ENCODE data around the gene HK3.

HK3 gene

DNA sequence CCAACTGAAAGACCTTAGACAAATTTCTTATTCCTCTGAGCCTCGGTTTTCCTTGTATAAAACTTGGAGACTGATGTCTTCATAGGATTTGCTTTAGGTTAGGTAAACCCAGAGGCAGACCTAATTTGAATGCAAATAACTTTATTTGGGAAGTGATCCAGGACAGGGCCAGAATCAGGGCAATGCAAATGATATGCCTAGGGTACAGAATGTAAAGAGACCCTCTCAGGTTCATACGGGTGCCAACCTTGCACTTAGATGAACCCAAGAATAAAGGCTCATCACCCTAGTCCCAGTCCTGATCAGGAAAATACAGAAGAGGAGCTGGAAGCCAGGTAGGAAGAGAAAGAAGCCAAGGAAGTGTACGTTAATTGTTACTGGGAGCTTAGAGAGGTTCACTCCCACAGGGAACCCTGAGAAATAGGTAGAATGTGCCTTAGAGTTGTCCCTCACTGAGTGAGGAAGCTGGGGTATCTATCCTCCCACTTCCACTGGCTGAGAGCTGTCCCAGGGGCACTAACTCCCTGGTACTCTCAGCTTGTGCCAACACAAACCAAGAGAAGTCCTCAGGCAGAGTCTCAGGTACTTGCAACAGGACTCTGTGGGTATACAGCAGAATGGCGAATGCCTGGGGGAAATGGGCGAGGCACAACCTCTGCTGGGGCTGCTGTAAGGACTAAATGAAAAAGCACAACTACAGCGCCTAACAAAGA is 3.1 kb upstream of the HK3 start:
- no peak for DNase-seq (ENCODE audit: low read depth in 2 of 2)

DNA sequence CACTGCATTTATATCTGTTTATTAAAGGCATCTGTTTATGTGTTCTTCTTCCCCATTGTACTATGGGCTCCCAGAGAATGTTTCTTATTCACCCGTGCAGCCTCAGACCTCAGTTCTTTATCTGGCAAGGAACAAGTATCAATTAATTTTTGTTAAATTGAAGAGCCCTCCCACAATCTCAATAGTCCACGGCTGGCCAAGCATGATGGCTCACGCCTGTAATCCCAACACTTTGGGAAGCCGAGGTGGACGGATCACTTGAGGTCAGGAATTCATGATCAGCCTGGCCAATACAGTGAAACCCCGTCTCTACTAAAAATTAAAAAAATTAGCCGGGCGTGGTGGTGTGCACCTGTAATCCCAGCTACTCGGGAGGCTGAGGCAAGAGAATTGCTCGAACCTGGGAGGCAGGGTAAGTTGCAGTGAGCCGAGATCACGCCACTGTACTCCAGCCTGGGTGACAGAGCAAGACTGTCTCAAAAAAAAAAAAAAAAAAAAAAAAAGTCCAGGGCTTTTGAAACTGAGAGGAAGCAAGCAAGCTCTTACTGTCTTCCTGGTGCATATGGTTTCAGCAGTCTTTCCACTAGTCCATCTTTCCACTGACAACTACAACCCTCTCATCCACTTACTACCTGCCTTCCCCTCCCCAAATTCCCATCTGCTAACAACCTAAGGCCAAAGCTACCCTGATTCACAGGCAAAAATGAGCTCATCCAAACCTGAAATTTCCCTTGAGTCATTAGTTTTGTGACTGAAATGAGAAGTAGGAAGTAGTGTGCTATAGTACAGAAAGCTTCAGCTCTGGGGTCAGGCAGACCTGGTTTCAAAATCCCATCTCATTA is 2.3 kb upstream of the HK3 start:
- DNase-seq (ENCODE audit: low read depth in 2 of 2), result no peak

DNA sequence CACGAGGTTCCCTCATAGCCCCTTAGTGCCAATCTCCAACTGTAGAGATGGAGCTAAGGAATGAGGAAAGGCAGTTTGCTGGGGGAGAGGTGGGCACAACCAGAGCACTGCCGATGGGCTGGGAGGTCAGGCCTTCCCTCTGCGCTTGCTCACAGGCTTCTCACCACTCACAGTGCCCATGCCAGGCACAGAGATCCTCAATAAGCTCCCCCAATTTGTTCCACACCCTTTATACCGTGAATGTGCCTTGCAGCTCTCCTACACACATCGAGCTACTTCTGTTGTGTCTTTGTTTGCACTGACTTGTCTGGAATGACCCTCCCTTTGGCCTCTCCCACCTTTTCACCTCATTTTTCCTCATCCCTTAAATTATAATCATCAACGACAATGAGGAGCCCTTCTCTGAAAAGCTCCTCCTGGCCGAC is 1.6 kb upstream of the HK3 start:
- no peak for DNase-seq (ENCODE audit: low read depth in 2 of 2)

DNA sequence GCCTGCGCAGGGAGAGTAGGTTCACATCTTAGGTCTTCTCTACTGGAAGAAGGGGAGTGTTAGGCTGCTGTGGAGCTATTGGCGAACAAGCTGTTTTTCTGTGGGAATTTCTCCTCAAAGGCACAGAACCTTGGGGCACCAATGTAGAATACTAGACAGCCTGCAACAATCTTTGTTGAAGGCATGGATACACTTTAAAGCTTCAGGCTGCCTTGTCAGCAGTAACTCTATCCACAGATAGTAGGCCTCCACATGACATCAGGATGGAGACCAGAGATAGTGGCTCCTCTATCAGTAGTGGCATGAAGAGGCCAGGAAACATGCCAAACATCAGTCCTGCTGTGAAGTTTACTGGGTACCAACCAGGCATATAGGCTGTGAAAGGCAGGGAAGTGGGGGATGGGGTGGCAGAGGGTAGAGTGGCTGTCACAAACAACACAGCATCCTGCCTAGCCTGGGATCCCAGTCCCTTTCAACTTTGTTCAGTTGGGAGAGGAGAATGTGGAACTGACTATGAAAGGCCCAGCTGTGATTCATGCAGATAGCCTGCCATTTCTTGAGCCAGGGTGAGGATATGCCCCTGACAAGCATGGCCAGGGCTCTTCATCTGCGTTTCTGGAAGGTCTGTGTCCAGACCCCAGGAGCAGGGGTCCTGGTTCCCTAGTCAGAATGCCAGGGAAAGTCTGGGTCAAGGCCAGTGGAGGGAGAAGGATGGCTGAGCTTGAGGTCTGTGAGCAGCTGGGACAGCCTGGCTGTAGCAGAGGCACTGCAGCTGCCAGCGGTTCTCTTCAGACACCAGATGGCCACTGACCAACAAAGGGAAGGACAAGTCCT is 1.0 kb upstream of the HK3 start:
- no peak for DNase-seq (ENCODE audit: low read depth in 2 of 2)

DNA sequence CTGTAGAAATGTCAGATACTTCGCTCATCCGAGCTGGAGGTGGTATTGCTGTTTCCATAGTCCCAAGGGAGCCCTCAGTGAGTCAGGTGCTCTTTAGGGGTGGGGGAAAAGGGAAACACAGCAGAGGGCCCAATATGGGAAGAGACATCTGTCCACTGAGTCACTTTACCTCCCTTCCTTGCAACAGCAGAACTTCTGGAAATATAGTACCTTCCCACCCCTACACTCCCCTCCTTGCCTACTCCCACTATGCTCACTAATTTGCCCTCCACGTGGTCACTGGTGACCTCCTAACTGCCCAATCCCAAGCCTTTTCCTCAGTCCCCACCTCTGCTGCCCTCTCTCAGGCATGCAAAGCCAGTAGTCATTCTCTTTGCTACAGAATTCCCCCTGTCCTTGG is 1.9 kb downstream of the HK3 start:
- no peak for DNase-seq (ENCODE audit: low read depth in 2 of 2)

DNA sequence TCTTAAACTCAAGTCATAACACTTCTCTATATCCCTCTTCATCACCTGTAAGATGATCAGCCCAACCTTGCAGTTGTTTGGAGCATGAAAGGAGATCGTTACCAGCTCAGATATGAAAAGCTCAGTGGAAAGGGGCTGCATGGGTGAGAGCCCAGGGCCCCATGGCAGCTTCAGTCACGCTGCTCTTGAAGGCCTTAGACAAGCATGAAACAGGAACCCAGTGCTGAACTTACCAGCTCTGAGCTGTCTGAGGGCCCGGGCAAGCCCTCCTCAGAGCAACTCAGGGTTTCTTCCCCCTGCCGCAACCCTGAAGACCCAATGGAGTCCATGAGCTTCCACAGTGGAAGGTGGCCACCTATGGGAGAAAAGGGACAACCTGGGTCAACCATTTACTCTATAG is 3.3 kb downstream of the HK3 start:
- no peak for DNase-seq (ENCODE audit: low read depth in 2 of 2)

DNA sequence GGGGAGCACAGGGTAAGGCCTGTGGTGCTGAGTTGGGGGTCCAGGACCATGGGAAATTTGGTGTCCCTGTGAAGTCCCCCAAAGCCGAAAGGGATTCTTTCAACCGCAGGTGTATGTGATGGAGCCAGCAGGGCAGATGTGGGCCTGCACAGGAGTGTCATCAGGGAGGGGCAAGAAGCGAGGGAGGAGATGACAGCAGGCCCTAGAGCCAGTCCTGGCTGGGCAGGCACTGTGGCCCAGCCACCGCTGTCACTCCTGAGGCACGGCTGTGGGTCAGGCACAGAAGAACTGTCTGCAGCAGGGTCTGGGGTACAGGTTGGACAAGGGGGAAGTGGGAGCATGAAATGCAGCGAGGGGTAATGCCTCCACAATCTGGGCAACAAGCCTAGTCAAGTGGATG is 4.8 kb downstream of the HK3 start:
- no peak for DNase-seq (ENCODE audit: low read depth in 2 of 2)

DNA sequence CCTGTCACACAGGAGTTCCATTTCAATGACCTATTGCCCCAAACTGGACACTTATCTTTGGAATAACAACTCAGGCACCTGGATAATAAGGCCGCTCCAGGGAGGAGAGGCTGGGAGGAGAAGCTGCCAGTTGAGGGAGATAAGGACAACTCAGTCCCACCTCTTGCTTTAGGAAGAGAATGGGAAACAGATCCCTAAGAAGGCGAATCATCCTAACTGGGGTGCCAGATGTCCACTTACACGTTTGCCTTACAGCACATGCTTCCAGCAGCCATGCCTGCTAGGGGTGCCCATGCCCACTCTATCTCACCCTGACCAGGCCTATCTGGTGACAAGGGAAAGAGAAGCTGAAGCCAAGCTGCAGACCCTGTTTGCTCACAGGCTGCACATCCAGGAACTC is 6.5 kb downstream of the HK3 start:
- no peak for DNase-seq (ENCODE audit: low read depth in 2 of 2)

DNA sequence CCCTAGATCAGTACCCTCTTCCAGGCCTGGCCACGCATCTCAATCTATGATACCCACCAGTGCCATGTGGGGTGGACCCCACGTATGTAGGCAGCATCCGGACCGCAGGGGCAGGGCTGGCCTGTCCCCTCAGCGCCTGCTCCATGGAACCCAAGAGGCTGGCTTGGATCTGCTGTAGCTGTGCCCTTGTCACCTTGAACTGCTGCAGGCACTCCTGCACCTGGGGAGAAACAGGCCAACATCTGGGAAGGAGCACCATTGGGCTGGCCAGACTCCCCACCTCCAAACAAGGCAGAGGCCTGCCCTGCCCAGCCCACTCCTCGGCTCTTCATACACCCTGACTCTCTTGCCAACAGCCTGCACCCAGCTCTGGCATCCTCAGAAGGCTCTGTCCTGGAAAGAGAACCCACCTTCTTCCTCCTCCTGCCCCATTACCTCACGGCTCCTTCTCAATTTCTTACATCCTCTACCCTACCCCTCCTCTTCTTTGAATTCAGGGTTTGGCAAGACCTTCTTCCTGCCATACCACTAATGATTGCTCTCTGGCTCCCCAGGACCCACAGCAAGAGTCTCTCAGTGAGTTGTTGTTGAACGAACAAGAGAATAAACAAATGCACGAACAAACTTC is 7.7 kb downstream of the HK3 start:
- no peak for DNase-seq (ENCODE audit: low read depth in 2 of 2)

DNA sequence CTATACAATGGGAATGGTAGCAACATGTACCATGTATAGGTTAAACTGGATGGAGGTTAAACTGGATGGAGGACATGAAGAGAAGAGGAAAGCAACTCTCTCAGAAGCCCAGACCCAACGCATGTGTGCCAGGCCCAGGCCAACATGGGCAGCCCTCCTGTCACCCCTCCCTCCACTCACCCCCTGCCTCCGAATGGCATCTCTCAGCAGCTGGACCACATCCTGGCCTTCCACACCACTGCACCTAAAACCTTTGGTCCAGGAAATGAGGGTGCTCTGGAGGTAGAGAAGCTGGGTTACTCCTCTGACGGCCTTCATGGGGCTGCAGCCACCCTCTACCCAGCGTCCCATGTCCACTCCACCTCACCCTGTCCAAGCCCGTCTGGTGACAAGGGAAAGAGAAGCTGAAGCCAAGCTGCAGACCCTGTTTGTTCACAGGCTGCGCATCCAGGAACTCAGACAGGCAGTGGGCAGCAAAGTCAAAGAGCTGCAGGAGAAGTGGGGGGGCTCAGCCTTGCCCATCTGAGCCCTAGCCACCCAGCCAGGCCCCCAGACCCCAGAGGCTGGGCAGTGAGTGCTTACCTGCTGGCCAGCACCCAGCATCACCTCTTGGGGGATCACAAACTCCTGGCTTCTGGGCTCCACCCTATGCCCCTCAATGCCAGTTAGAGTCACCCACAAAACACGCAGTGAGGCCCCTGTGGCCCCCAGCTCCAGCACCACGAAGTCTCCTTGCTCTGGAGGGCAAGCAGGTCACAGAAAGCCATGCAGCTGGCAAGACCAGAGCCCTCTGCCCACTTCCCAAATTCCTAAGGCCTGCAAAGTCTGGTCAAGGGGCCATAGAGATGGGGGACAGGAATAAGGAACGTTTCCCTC is 8.5 kb downstream of the HK3 start:
- DNase-seq (ENCODE audit: low read depth in 2 of 2), result no peak

DNA sequence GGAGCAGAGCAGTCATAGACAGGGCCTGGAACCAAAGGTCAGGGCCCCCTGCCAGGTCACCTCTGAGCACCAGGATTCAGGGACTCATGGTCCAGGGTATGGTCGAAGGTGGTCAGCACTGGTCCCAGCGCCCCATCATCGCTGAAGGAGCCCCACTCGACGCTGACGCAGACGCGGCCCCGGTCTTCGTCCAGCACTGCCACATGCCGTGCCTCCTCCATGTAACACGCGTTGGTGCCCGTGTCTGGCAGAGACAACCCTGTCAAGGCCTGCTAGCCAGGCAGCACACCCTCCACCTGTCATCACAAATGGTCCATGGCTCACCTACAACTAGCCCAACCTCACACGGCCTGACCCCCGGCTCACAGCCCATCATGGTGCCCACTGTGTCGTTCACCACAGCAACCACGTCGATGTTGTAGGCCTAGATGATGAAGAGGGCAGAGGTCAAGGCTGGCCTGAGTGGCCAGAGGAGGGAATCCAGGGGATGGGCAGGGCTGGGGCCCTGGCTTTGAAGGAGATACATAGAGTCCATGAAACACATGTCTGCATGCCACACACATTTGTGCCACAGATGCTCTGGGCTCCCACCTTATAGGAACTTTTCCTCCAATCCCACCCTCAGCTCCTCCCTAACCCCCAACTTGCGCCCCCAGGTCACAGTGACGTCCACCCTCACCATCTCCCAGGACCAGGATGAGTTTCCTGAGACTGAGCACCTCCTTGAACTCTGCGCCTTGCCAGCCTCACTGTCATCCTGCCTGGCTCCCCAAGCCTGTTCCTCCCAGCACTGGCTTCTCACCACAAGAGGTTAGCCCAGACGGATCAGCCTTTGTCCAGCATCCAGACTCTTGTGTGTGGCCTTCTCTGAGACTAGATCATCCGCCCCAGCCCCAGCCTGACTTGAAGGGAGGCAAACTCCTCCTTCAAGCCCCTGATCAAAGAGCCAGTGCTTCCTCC is 9.5 kb downstream of the HK3 start:
- no peak for DNase-seq (ENCODE audit: low read depth in 2 of 2)

DNA sequence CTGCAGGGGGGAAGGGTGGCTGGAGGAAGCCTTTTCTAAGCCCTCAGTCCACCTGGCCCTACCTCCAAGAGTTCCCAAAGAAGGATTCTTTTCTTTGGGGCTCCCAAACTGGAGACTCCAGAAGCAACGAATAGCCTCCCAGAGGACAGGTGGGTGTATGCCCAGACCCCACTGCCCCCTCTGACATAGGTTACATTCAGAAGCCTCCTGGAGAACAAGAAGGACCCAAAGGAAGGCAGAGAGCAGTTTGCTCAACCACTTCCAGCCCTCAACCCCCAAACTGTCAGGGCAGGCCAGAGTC is 10.3 kb downstream of the HK3 start:
- no peak for DNase-seq (ENCODE audit: low read depth in 2 of 2)

DNA sequence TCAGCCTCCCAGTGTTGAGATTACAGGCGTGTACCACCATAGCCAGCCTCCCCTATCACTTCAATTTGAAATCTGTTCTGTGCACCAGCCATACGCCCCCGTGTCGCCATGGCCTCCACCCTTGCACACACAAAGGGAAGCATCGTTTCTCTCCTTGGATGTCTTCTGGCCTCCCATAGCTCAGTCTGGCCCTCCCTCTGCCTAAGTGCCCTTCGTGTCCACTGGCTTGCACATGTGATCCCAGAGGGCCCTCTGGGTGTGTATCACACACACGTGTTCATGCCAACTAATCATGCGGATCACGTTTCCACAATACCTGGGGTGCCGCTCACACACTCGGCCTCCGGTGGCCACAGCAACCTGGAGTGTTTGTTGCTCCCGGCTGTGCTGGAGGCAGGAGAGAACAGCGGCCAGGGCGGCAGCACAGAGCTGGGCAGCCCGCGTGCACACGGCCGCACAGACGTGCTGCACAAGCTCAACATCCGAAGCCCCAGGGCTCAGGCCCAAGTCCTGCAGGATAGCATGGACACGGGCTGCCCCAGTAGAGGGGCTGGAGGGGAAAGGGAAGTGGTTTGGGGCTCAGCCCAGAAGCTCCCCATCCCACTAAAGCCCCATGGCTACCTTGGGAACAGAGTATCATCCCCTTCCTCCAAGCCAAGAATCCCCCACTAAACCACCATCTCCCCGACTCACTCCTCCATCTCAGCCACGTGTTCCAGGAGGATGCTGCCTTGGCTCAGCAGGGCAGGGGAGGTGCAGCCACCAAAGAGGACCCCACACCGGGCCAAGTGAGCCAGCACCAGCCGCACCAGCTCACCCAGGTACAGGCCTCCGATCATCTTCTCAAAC is 10.9 kb downstream of the HK3 start:
- no peak for DNase-seq (ENCODE audit: low read depth in 2 of 2)

DNA sequence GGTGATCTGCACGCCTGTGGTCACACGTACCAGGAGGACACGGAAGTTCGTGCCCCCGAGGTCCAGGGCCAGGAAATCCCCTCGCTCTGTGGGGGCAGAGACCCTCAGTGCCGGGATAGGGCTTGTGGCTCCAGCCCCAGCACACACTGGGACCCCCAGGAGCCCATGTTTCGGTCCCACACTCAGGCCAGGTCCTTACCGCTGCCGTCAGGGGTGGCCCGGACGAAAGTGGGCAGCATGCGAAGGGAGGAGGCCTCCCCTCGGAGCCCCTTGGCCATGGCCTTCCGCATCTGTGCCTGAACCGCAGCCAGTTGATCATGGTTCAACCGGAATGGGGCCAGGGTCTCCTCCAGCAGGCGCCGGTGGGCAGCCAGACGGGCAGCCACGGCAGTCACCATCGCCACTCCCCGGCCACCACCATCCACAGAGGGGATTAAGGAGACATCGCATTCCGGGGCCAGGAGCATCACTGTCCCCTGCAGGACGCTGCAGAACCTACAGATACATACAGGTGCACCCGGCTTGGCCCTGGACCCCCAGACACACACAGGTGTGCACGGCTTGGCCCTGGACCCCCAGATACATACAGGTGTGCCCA is 11.8 kb downstream of the HK3 start:
- no peak for DNase-seq (ENCODE audit: low read depth in 2 of 2)

DNA sequence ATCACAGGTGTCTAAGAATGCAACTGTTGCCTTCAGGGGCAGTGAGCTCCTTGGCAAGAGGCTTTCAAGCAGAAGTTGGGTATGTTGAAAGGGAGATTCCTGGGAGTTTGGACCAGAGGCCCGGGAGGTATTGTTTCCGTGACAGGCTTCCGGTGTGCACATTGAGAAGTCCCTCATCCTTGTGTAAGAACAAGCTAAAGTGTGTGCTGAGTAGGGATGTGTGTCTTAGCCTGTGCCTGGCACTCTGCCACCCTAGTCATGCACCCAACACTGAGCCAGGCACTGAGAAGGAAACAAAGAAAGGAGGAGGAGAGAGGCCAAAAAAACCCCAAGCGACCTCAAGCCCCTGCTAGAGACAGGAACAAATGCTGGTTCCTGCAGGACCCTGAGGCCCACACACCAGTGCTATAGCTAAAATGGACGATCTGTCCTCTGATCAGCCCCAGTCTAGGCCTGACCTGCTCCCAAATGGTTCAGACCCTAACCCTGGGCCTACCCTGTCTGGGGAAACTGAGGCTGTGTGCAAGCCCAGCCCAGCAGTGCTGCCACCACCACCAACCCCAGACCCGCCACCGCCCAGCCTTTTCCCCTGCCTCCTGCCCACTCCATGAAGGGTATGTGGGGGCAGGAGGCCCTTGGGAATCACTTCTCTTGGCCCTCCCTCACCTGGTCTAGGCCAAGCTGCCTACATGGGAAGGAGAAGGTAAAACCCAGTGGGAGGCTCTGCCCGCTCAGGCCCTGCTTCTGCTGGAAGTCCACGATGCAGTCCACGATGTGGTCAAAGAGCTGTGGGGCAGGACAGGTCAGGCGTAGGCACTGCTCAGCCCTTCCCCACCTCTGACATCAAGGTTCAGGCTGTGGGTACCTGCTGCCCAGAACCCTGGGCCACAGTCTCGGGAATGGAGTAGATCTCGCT is 12.6 kb downstream of the HK3 start:
- DNase-seq (ENCODE audit: low read depth in 2 of 2), result no peak

DNA sequence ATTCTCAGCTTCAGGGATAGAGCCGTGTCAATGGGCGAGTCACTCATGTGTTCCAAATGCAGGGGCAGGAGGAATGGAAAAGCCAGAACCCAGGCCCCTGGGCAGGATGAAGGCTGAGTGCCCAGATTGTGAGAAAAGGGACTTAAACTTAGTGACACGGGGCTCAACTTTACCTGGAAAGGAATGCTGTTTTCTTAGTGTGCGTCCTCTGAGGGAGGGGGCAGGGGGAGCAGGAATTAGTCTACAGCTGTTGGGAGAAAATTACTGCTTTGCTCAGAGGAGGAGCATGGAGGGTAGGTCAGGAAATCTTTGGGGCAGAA is 14.6 kb downstream of the HK3 start:
- DNase-seq (ENCODE audit: low read depth in 2 of 2), result no peak

DNA sequence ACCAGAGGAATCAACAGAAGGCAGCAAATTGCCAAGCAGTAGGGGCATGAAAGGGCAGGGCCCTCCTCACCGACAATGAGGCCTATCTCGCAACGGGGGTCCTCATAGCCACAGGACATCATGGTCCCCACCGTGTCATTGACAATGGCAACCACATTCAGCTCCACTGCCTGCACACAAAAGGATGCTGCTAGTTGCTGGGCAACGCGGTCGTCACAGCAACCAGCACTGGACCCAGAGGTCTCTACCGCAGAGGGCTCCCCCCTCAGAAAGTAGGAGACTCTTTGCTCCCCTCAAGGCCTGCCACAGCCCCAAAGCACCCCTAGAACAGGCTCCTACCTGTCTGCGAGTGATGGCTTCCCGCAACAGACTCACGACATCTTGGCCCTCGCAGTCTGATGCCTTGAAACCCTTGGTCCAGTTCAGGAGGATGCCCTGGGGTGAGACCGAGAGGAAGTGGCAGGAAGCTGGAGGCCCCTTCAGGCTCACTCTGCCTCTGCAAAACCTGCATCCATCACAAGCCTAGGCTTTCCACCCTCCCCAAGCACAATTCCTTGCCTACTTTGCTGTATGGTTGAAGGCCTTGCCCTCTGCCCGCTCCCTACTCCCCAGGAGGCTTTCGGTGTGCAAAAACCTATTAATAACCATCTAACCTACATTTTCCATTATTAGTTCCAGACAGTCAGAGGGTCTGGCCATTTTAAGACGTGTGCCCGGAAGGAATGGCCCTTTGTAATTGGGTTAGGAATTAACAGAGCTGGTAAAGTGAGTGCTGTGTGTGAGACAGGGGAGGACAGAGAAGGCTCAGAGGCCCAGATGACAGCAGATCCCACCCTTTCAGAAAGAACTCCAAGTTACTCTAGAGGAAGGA is 15.2 kb downstream of the HK3 start:
- no peak for DNase-seq (ENCODE audit: low read depth in 2 of 2)

Data from stimulated activated CD4-positive, alpha-beta T cell treated with anti-CD3 and anti-CD28 coated beads, Interleukin-1b, Interleukin-23, amount 100 ng/mL, for 1 hour (primary cell).